Esophagus (tissue), 2 donors: ENCODE data around the gene ANTXR2. TPM values are rescaled to one million over a fixed set of nuclear protein-coding genes. Genes with fewer than 3 reads are reported as not detected.

Source experiments
- H3K27ac ChIP-seq, 2 donors: one replicate each; pipeline ENCODE4 v1.5.1; 2013; ENCODE audit warnings: low read depth in 2 of 2, mild to moderate bottlenecking in 2 of 2, inconsistent platforms in 1 of 2, low read length in 1 of 2, moderate library complexity in 1 of 2
- H3K27me3 ChIP-seq, 2 donors: one replicate each; pipeline ENCODE4 v1.6.1; 2013; ENCODE audit warnings: low read length in 2 of 2, control low read depth in 1 of 2, mild to moderate bottlenecking in 1 of 2; ENCODE audit not compliant: insufficient read depth in 2 of 2, control insufficient read depth in 1 of 2
- H3K36me3 ChIP-seq, 2 donors: one replicate each; pipeline ENCODE4 v1.6.1; 2013; ENCODE audit warnings: low read length in 1 of 2; ENCODE audit not compliant: control insufficient read depth in 2 of 2, insufficient read depth in 2 of 2
- H3K4me1 ChIP-seq, 2 donors: one replicate each; pipeline ENCODE4 v1.6.1; 2013; ENCODE audit warnings: low read length in 1 of 2; ENCODE audit not compliant: control insufficient read depth in 2 of 2, insufficient read depth in 2 of 2
- H3K4me3 ChIP-seq, 2 donors: one replicate each; pipeline ENCODE4 v1.5.1; 2013; ENCODE audit warnings: low read length in 2 of 2, mild to moderate bottlenecking in 2 of 2, low read depth in 1 of 2, moderate library complexity in 1 of 2
- H3K9me3 ChIP-seq, 2 donors: one replicate each; pipeline ENCODE4 v1.6.1; 2013; ENCODE audit warnings: mild to moderate bottlenecking in 2 of 2, low read depth in 1 of 2, low read length in 1 of 2, moderate library complexity in 1 of 2; ENCODE audit not compliant: control insufficient read depth in 2 of 2, insufficient read depth in 1 of 2
- WGBS, 2 donors: extraction: QIAGEN DNeasy Blood & Tissue Kit; methylation state at CpG; one replicate each; pipeline ENCODE4 v1.1.7; 2013; 5-methylcytosine and 5-hydroxymethylcytosine counted together
- polyA plus RNA-seq, 2 donors: library from polyadenylated mRNA; stranded (reverse); fragments of 200-250 nt; gene quantifications; one replicate each; pipeline ENCODE4 v1.2.3, GENCODE V29; 2013
- donor health status: healthy with polysubstance abuse.
- donor health status: Bipolar disorder and iron deficiency.

Gene ANTXR2
- polyA plus RNA-seq, 2 donors: 4.0 to 9.6 TPM

GRCh38 chr4:79987401-79987800 lies 85.6 kb downstream of the ANTXR2 start:
- H3K9me3 ChIP-seq: no peaks in the 10 kb centered on the region
- H3K4me1 ChIP-seq: no peaks in the 10 kb centered on the region
- H3K4me3 ChIP-seq: no peak overlapping the region
- no peak overlapping the region for H3K27ac ChIP-seq
- H3K36me3 ChIP-seq: no peaks in the 10 kb centered on the region
- 91 to 95% methylated on average over 1 of the region's 1 CpG for WGBS, 2 donors
- H3K27me3 ChIP-seq: no peaks in the 10 kb centered on the region

- Histone ChIP-seq H3K27me3 (no peaks in the 10 kb centered on the region), H3K4me1 (no peaks in the 10 kb centered on the region), H3K9me3 (no peaks in the 10 kb centered on the region), H3K27ac (no peak overlapping the region), H3K4me3 (no peak overlapping the region), H3K36me3 (no peaks in the 10 kb centered on the region)
- 73 to 93% methylated on average over 4 of the region's 4 CpGs for WGBS, 2 donors
Observed at GRCh38 chr4:79983431-79983830, 89.6 kb downstream of the ANTXR2 start.

GRCh38 chr4:79982601-79983322 lies 90.3 kb downstream of the ANTXR2 start:
- Histone ChIP-seq H3K9me3 (no peaks in the 10 kb centered on the region), H3K27ac (no peak overlapping the region), H3K4me1 (no peaks in the 10 kb centered on the region), H3K4me3 (no peak overlapping the region), H3K36me3 (no peaks in the 10 kb centered on the region), H3K27me3 (no peaks in the 10 kb centered on the region)
- WGBS, 2 donors: 61 to 78% methylated on average over 1 of the region's 1 CpG

- Histone ChIP-seq H3K36me3 (peaks cover 0 to 2% of the 10 kb centered on the region in 2 donors), H3K4me1 (no peaks in the 10 kb centered on the region), H3K27ac (no peak overlapping the region), H3K4me3 (no peak overlapping the region), H3K27me3 (no peaks in the 10 kb centered on the region), H3K9me3 (no peaks in the 10 kb centered on the region)
- WGBS, 2 donors: 61 to 65% methylated on average over 2 of the region's 2 CpGs
Observed at GRCh38 chr4:79980448-79980847, 92.6 kb downstream of the ANTXR2 start.

GRCh38 chr4:79979785-79980437 lies 93.1 kb downstream of the ANTXR2 start:
- Histone ChIP-seq H3K4me1 (no peaks in the 10 kb centered on the region), H3K4me3 (no peak overlapping the region), H3K27me3 (no peaks in the 10 kb centered on the region), H3K9me3 (no peaks in the 10 kb centered on the region), H3K36me3 (peaks cover 0 to 2% of the 10 kb centered on the region in 2 donors), H3K27ac (no peak overlapping the region)
- 95% methylated on average over 1 of the region's 1 CpG for WGBS, 2 donors

- H3K9me3 ChIP-seq: no peaks in the 10 kb centered on the region
- peaks cover 0 to 2% of the 10 kb centered on the region in 2 donors for H3K36me3 ChIP-seq
- no peak overlapping the region for H3K4me3 ChIP-seq
- no peaks in the 10 kb centered on the region for H3K4me1 ChIP-seq
- WGBS, 2 donors: 95 to 96% methylated on average over 7 of the region's 7 CpGs
- H3K27me3 ChIP-seq: no peaks in the 10 kb centered on the region
- no peak overlapping the region for H3K27ac ChIP-seq
Observed at GRCh38 chr4:79977131-79977840, 95.7 kb downstream of the ANTXR2 start.

GRCh38 chr4:79964400-79965211 lies 108.4 kb downstream of the ANTXR2 start:
- Histone ChIP-seq H3K27ac (no peak overlapping the region), H3K27me3 (no peaks in the 10 kb centered on the region), H3K9me3 (peaks cover 0 to 4% of the 10 kb centered on the region in 2 donors), H3K36me3 (peaks cover 0 to 6% of the 10 kb centered on the region in 2 donors), H3K4me1 (no peaks in the 10 kb centered on the region), H3K4me3 (peak overlapping the region in 1 of 2 donors; percentile 2)
- WGBS, 2 donors: 52 to 56% methylated on average over 60 of the region's 60 CpGs

GRCh38 chr4:79964020-79964399 lies 109.0 kb downstream of the ANTXR2 start:
- peaks cover 0 to 6% of the 10 kb centered on the region in 2 donors for H3K36me3 ChIP-seq
- no peaks in the 10 kb centered on the region for H3K27me3 ChIP-seq
- no peak overlapping the region for H3K27ac ChIP-seq
- H3K9me3 ChIP-seq: peaks cover 0 to 4% of the 10 kb centered on the region in 2 donors
- 86 to 88% methylated on average over 8 of the region's 8 CpGs for WGBS, 2 donors
- no peaks in the 10 kb centered on the region for H3K4me1 ChIP-seq
- H3K4me3 ChIP-seq: peak overlapping the region in 1 of 2 donors; percentile 2

GRCh38 chr4:79959652-79960051 lies 113.4 kb downstream of the ANTXR2 start:
- no peak overlapping the region for H3K27ac ChIP-seq
- 88 to 90% methylated on average over 7 of the region's 7 CpGs for WGBS, 2 donors
- no peaks in the 10 kb centered on the region for H3K27me3 ChIP-seq
- H3K4me3 ChIP-seq: no peak overlapping the region
- H3K36me3 ChIP-seq: peaks cover 0 to 4% of the 10 kb centered on the region in 2 donors
- peaks cover 0 to 4% of the 10 kb centered on the region in 2 donors for H3K9me3 ChIP-seq
- no peaks in the 10 kb centered on the region for H3K4me1 ChIP-seq
